HG03378 (cell line): ENCODE data around the gene SLC19A1.

Experiments
- ATAC-seq: cut with Tn5 transposase; IDR thresholded peaks from one replicate; pipeline ENCODE4 v1.9.1; 2021; ENCODE audit warnings: mild to moderate bottlenecking, moderate library complexity; ENCODE audit not compliant: unreplicated experiment

The SLC19A1 gene

DNA sequence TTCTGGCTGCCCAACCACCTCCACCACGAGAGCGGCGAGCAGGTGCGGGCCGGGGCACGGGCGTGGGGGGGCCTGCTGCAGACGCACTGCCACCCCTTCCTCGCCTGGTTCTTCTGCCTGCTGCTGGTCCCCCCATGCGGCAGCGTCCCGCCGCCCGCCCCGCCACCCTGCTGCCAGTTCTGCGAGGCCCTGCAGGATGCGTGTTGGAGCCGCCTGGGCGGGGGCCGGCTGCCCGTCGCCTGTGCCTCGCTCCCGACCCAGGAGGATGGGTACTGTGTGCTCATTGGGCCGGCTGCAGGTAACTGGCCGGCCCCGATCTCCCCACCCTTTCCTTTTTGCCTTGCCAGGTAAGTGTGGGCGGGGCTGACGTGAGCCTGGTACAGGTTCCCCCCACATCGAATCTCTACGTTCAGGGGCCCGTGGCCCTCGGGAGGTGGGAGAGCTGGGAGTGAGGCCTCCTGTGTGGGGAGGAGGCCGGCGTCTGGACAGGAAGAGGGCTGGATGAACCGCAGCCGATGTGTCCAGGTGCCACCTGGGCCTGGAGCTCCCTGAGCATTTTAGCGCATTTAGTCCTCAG is 85.6 kb downstream of the SLC19A1 start:
- ATAC-seq = no peak

DNA sequence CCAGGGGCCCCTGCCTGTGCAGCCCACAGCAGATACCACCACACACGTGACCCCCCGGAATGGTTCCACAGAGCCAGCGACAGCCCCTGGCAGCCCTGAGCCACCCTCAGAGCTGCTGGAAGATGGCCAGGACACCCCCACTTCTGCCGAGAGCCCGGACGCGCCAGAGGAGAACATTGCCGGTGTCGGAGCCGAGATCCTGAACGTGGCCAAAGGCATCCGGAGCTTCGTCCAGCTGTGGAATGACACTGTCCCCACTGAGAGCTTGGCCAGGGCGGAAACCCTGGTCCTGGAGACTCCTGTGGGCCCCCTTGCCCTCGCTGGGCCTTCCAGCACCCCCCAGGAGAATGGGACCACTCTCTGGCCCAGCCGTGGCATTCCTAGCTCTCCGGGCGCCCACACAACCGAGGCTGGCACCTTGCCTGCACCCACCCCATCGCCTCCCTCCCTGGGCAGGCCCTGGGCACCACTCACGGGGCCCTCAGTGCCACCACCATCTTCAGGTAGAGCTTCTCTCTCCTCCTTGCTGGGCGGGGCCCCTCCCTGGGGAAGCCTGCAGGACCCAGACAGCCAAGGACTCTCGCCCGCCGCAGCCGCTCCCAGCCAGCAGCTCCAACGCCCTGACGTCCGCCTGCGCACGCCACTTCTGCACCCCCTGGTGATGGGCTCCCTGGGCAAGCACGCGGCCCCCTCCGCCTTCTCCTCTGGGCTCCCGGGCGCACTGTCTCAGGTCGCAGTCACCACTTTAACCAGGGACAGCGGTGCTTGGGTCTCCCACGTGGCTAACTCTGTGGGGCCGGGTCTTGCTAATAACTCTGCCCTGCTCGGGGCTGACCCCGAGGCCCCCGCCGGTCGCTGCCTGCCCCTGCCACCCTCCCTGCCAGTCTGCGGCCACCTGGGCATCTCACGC is 86.3 kb downstream of the SLC19A1 start:
- no peak for ATAC-seq

DNA sequence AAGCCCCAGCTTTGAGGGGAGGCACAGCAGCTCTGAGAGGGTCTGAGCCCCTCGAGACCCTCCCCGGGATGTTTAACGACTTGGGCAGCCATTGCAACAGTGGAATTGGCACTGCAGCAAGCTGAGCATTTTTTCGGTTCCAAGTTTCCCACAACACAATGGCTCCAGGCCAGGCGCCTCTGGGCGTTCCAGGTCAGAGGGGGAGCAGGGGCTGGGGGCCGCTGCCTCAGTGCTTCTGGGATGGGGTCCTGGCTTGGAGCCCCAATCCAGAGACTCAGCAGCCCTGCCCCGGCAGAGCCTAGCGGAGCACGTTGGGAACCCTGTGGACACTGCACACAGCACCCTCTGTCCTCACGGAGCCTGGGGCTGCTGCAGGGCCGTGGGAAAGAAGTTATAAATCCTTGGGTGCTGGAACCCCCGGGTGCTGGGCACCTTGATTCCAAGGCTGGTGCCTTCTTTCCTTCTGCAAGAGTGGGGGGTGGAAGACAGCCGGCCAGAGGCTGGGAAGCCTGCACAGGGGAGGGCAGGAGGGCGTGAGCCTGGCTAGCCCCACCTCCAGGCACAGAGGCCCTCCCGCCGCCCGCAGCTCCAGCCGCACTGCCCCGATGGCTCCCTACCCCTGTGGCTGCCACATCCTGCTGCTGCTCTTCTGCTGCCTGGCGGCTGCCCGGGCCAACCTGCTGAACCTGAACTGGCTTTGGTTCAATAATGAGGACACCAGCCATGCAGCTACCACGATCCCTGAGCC is 87.1 kb downstream of the SLC19A1 start:
- no peak for ATAC-seq

- no peak for ATAC-seq
Observed at GRCh38 chr21:45454060-45454925, 87.9 kb downstream of the SLC19A1 start.

- ATAC-seq = no peak
Observed at GRCh38 chr21:45453308-45453950, 88.8 kb downstream of the SLC19A1 start.

- no peak for ATAC-seq
Observed at GRCh38 chr21:45452696-45453307, 89.4 kb downstream of the SLC19A1 start.

DNA sequence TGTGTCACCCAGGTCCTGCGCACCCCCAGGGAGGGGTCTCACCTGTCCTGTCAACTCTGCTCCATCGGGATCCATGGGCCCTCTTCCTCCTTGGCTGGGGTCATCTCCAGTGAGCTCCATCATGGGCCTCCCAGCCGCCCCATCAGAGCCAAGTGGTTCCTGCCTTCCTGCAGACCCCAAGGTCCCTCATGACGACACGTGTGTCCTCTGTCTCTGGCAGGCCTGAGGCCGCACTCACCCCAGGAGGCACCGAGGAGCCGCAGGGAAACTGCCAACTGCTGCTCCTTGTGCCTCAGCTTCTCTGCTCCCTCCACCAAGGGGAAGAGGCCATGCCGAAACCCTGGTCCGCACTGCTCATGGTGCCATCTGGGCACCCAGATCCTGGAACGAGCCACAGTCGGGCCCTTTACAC is 90.5 kb downstream of the SLC19A1 start:
- no peak for ATAC-seq

- ATAC-seq = no peak
Observed at GRCh38 chr21:45451091-45451740, 91.0 kb downstream of the SLC19A1 start.

DNA sequence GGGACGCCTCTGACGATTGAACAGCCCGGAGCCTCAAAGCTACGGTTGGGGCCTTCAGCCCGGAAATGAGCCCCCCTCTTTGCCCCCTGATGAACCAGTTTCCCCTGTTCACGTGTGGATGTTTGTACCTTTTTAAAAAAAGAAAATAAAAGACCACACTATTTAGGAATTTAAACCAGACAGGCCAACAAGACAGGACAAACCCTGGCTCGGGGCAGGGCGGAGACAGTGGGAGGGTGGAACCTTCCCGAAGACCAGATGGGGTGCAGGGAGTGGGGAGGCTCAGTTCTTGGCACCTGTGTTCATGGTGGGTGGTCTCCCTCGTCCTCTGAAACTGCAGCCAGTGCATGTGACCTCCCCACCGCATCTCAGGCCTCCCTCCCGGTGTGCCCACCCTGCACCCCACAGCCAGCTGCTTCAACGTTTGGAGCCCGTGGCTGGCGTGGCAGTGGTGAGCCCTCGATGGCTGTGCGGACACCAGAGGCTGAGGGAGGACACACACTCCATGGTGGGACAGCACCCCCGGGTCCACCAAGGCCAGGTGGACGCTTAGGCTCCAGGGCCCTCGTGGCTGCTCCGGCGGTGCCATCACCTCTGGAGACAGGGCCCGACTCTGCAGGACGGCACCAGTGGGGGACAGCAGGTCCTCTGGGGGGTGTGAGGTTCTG is 91.7 kb downstream of the SLC19A1 start:
- no peak for ATAC-seq

- no peak for ATAC-seq
Observed at GRCh38 chr21:45449658-45450422, 92.4 kb downstream of the SLC19A1 start.

DNA sequence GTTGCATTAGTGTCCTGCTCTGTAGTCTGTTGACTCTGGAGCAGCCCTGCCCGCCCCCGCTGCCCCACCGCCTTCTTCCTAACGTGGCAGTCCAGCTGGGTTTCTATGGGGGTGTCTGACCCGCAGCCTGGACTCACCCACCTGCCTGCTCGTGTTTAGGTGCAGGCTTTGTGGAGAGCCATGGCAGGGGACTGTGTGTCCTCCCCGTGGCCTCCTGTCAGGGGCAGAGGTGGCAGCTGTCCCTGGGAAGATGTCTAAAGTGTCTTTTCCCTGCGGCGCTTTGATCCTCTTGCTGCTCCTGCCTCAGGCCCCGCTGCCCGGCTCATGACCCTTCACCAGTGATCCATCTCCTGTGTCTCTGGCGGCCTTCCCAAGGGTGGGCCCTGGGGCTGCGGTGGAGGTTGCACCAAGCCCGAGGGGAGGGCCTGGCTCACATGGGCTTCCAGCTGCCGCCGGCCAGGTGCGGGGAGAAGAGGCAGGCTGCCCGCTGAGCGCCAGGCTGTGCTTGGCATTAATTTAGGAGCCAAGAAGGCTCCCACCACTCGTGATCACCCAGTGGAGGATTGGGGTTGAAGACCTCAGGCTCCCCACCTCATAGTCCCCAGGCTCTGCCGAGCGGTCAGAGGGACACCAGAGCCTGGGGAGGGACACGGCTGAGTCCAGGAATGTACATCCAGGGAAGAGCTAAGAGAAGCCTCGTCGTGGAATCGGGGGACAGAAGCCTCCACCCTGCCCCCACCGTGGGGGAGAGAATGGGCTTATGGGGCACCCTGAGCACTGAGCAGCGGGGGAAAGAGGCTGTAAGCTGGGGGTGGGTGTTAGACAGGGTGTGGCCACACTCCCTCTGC is 93.2 kb downstream of the SLC19A1 start:
- no peak for ATAC-seq

- no peak for ATAC-seq
Observed at GRCh38 chr21:45448283-45448809, 93.9 kb downstream of the SLC19A1 start.
